Measurements from ENCODE around the gene PFKP.

- TF ChIP-seq CTCF (IDR thresholded peaks at IDR 0.05), result no peak
- TF ChIP-seq JUN (IDR thresholded peaks at IDR 0.05), result no peak
Observed at GRCh38 chr10:3169673-3170072, 102.3 kb downstream of the PFKP start.

Measured in A549 (cell line).